Chondrocyte (in vitro differentiated cells): Measurements from ENCODE around the gene HRG. TPM values are rescaled to one million over a fixed set of nuclear protein-coding genes. Genes with fewer than 3 reads are reported as not detected.

Source experiments
- DNase-seq: peaks from one replicate; pipeline ENCODE4 v3.0.0; 2021; ENCODE audit warnings: mixed read lengths, low spot score
- H3K27ac Mint-ChIP-seq: one replicate; pipeline ENCODE4 v1.8.0; 2021; ENCODE audit warnings: mild to moderate bottlenecking, moderate library complexity, mixed read lengths; ENCODE audit not compliant: unreplicated experiment
- H3K27me3 Mint-ChIP-seq: 2 replicates; pipeline ENCODE4 v1.8.0; 2021; ENCODE audit warnings: low read depth, mixed read lengths
- H3K36me3 Mint-ChIP-seq: 2 replicates; pipeline ENCODE4 v1.8.0; 2021; ENCODE audit warnings: low read depth, mixed read lengths
- H3K4me1 Mint-ChIP-seq: 2 replicates; pipeline ENCODE4 v1.8.0; 2021; ENCODE audit warnings: low read depth, mild to moderate bottlenecking, mixed read lengths
- H3K4me3 Mint-ChIP-seq: one replicate; pipeline ENCODE4 v1.8.0; 2021; ENCODE audit warnings: mild to moderate bottlenecking, moderate library complexity, mixed read lengths; ENCODE audit not compliant: unreplicated experiment
- H3K9me3 Mint-ChIP-seq: 2 replicates; pipeline ENCODE4 v1.8.0; 2021; ENCODE audit warnings: low read depth, mixed read lengths
- total RNA-seq: library from RNA; stranded (reverse); gene quantifications from 3 replicates; pipeline ENCODE4 v1.2.1, GENCODE V29; 2021
- TF ChIP-seq, protein P1 (sequence below): fragments of 200-600 bp; sonication (generic); IDR thresholded peaks from 2 replicates; pipeline ENCODE4 v1.5.0; 2021; ENCODE audit warnings: antibody characterized with exemption, mild to moderate bottlenecking, moderate library complexity

The HRG gene
- total RNA-seq, 1 donor from 2014 or later, result not detected

GRCh38 chr3:186669378-186670084 is 3.7 kb downstream of the HRG start:
- Mint-ChIP-seq H3K27me3 (peaks cover 29% of the 10 kb centered on the region), H3K4me3 (no peak overlapping the region), H3K9me3 (no peaks in the 10 kb centered on the region), H3K27ac (no peak overlapping the region), H3K36me3 (no peaks in the 10 kb centered on the region), H3K4me1 (no peaks in the 10 kb centered on the region)
- TF ChIP-seq, protein P1, sequence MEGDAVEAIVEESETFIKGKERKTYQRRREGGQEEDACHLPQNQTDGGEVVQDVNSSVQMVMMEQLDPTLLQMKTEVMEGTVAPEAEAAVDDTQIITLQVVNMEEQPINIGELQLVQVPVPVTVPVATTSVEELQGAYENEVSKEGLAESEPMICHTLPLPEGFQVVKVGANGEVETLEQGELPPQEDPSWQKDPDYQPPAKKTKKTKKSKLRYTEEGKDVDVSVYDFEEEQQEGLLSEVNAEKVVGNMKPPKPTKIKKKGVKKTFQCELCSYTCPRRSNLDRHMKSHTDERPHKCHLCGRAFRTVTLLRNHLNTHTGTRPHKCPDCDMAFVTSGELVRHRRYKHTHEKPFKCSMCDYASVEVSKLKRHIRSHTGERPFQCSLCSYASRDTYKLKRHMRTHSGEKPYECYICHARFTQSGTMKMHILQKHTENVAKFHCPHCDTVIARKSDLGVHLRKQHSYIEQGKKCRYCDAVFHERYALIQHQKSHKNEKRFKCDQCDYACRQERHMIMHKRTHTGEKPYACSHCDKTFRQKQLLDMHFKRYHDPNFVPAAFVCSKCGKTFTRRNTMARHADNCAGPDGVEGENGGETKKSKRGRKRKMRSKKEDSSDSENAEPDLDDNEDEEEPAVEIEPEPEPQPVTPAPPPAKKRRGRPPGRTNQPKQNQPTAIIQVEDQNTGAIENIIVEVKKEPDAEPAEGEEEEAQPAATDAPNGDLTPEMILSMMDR, result no peak
- DNase-seq, result no peak

DNA sequence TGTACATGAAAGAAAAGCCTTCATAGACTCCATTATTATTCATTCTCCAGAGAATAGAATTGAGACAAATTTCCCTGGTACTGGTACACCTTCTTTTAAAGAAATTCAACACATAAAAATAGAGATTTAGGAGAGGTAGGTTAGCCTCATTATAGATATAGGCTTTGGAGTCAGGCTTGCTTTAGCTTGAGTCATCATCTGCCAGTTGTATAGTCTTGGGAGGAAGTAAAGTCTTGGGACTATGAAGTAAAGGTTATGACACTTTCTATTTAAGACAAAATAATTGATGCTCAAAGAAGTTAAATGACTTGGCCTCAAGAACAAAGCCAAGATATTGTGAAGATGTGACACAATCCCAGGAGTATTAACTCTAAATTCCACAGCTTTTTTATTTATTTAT is 4.3 kb downstream of the HRG start:
- Mint-ChIP-seq H3K9me3 (no peaks in the 10 kb centered on the region), H3K27ac (no peak overlapping the region), H3K4me3 (no peak overlapping the region), H3K36me3 (no peaks in the 10 kb centered on the region), H3K27me3 (peaks cover 34% of the 10 kb centered on the region), H3K4me1 (no peaks in the 10 kb centered on the region)
- TF ChIP-seq, protein P1, result no peak
- DNase-seq, result no peak

GRCh38 chr3:186671051-186671450 is 5.2 kb downstream of the HRG start:
- TF ChIP-seq, protein P1, result no peak
- no peak overlapping the region for H3K27ac Mint-ChIP-seq
- no peak for DNase-seq
- peaks cover 36% of the 10 kb centered on the region for H3K27me3 Mint-ChIP-seq
- H3K4me3 Mint-ChIP-seq, result no peak overlapping the region
- no peaks in the 10 kb centered on the region for H3K36me3 Mint-ChIP-seq
- no peaks in the 10 kb centered on the region for H3K9me3 Mint-ChIP-seq
- no peaks in the 10 kb centered on the region for H3K4me1 Mint-ChIP-seq

DNA sequence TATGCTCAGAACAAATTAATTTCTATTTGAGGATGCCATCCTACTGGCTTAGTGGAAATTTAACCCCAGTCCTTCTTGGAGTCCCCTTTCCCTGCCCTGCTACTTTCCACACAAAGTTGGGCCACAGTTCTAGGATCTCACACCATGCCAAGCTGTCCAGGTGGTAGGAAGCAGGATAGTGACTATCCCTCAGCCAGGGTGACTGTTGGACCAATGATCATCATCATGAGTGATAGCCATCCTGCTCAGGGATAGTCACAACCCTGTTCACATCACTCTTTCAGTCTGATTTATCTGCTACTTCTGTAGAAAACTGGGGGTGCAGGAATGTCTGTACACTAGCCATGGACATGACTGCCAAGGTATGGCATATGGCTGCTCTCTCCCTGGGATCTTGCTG is 12.8 kb downstream of the HRG start:
- peaks cover 68% of the 10 kb centered on the region for H3K27me3 Mint-ChIP-seq
- DNase-seq, result no peak
- no peak overlapping the region for H3K27ac Mint-ChIP-seq
- no peak overlapping the region for H3K4me3 Mint-ChIP-seq
- TF ChIP-seq, protein P1, result no peak
- H3K9me3 Mint-ChIP-seq, result no peaks in the 10 kb centered on the region
- H3K36me3 Mint-ChIP-seq, result no peaks in the 10 kb centered on the region
- H3K4me1 Mint-ChIP-seq, result no peaks in the 10 kb centered on the region

DNA sequence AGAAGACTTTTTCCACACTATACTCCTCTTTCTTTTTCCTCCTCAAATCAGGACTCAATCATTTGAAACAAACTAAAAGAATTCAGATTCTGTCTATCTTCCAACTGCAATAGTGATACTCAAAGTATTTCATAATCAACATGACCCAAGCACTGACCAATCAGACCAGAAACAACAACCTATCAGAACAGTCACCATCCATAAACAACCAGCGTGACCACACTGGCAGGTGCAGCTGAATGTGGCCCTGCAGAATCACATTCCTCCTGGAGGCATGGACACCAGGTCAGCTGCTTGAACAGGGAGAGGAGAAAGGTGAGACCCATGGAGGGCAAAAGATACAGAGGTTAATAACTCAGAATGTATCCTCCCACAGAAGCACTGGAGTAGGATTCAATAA is 13.3 kb downstream of the HRG start:
- Mint-ChIP-seq H3K27me3 (peaks cover 65% of the 10 kb centered on the region), H3K27ac (no peak overlapping the region), H3K36me3 (no peaks in the 10 kb centered on the region), H3K4me3 (no peak overlapping the region), H3K4me1 (no peaks in the 10 kb centered on the region), H3K9me3 (no peaks in the 10 kb centered on the region)
- no peak for DNase-seq
- TF ChIP-seq, protein P1, result no peak
